Mucosa of descending colon (tissue), 3 donors: Measurements from ENCODE around the gene ASB3. TPM values are rescaled to one million over a fixed set of nuclear protein-coding genes. Genes with fewer than 3 reads are reported as not detected.

Source experiments
- ATAC-seq: fragments of 200-7000 bp; cut with Tn5 transposase; one replicate; pipeline ENCODE4 v1.9.1; 2020; ENCODE audit warnings: mild to moderate bottlenecking, moderate library complexity
- DNase-seq, 3 donors: peaks; one replicate each; pipeline ENCODE4 v3.0.0-alpha.2; 2020
- H3K36me3 ChIP-seq: fragments of 200-600 bp; one replicate; pipeline ENCODE4 v1.8.0; 2021; ENCODE audit warnings: low read depth, mild to moderate bottlenecking
- H3K4me1 ChIP-seq: fragments of 200-600 bp; one replicate; pipeline ENCODE4 v1.8.0; 2021; ENCODE audit warnings: low read depth, mild to moderate bottlenecking
- H3K4me3 ChIP-seq: fragments of 200-600 bp; one replicate; pipeline ENCODE4 v1.8.0; 2021; ENCODE audit warnings: mild to moderate bottlenecking
- H3K9me3 ChIP-seq: fragments of 200-600 bp; one replicate; pipeline ENCODE4 v1.8.0; 2021; ENCODE audit warnings: mild to moderate bottlenecking
- intact Hi-C, 2 donors: fragments of 100-400 bp; cut with DNase I in 1 of 2; cut with micrococcal nuclease in 1 of 2; formaldehyde crosslinking; loops; one replicate each; pipeline versions ENCODE4 v1.11.0 to v1.11.1; 2022; cut with DNase I, micrococcal nuclease
- total RNA-seq, 3 donors: library from RNA; stranded (reverse); fragmentation: NEBNext Ultra II Directional in 2 of 3; extraction: Animal tissue kit (Norgen Biotek cat#: 25700) in 2 of 3; gene quantifications; one replicate each; pipeline versions ENCODE4 v1.2.1 to v1.2.4, GENCODE V29; 2021 to 2023
- TF ChIP-seq, protein P1 (sequence below): fragments of 200-600 bp; IDR thresholded peaks from one replicate; pipeline ENCODE4 v1.8.0; 2022; ENCODE audit warnings: antibody characterized with exemption, mild to moderate bottlenecking
- donor health status: DM: no; HTN: no; CAD: no; lungs with moderate emphysema.
- donor health status: DM: no; HTN: no; CAD: no.
- donor health status: DM: no; HTN: yes; CAD: no.

The ASB3 gene
- total RNA-seq, 3 donors from 2014 or later: 11.6 to 16.8 (median 14.9) TPM

DNA sequence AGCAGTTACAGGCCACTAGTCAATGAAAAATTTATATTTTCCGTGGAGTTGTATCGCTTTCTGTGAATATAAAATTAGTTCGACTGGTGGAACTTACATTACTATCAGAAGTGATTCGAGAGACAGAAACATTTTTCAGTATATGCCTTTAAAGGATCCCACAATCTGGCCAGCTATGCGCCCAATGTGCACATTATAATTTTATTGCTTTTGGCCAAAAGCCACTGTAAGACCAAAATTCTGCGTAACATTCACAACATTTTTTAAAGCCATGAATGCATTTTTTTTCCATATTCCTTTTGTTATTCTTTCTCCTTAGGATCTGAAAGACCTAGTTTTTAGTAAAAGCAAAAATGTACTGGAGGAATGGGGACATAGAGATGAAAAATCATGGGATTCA is 150.2 kb downstream of the ASB3 start:
- TF ChIP-seq, protein P1, sequence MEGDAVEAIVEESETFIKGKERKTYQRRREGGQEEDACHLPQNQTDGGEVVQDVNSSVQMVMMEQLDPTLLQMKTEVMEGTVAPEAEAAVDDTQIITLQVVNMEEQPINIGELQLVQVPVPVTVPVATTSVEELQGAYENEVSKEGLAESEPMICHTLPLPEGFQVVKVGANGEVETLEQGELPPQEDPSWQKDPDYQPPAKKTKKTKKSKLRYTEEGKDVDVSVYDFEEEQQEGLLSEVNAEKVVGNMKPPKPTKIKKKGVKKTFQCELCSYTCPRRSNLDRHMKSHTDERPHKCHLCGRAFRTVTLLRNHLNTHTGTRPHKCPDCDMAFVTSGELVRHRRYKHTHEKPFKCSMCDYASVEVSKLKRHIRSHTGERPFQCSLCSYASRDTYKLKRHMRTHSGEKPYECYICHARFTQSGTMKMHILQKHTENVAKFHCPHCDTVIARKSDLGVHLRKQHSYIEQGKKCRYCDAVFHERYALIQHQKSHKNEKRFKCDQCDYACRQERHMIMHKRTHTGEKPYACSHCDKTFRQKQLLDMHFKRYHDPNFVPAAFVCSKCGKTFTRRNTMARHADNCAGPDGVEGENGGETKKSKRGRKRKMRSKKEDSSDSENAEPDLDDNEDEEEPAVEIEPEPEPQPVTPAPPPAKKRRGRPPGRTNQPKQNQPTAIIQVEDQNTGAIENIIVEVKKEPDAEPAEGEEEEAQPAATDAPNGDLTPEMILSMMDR: no peak
- Histone ChIP-seq H3K9me3 (no peaks in the 10 kb centered on the region), H3K36me3 (no peaks in the 10 kb centered on the region), H3K4me3 (no peak overlapping the region), H3K4me1 (no peaks in the 10 kb centered on the region)
- ATAC-seq: no peak
- intact Hi-C loops: no loop called here
- no peak for DNase-seq

DNA sequence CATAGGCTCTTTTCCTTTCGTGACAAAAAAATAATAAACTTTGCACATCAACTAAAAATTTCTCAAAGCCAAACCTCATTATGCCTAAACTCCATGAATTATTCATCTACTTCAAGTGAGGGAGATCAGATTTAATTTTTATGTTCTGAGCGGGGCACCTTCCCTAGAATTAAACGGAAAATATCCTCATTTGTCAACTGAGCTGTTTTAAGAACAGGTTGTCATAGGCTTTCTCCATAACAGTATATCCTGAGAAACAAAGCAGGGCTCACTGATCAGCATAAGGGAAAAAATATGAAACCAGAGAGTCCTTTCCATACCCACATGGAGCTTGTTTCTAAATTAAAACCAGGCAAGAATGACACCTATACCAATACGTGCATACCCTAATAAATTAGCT is 150.6 kb downstream of the ASB3 start:
- Histone ChIP-seq H3K4me1 (no peaks in the 10 kb centered on the region), H3K36me3 (no peaks in the 10 kb centered on the region), H3K9me3 (no peaks in the 10 kb centered on the region), H3K4me3 (no peak overlapping the region)
- TF ChIP-seq, protein P1: no peak
- intact Hi-C loops: no loop called here
- no peak for ATAC-seq
- DNase-seq: no peak

DNA sequence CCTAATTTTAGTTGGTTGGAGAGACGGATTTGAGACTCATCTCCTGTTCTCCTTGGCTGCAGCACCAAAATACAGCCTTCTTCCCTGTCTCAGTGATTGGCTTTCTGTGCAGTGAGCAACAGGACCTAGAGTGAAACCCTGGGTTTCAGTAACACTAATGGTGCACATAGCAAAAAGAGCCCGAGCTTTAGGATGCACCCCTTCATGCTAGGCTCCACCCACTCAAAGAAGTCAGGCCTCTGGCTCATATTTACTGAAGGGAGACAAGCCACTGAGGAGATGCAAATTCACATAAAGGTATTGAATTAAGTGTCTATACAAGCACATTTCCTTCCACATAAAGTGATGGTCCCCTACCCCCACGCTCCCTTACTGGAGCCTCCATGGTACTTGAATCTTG is 151.1 kb downstream of the ASB3 start:
- ATAC-seq: no peak
- intact Hi-C loops: no loop called here
- H3K4me3 ChIP-seq: no peak overlapping the region
- no peak for DNase-seq
- H3K36me3 ChIP-seq: no peaks in the 10 kb centered on the region
- TF ChIP-seq, protein P1: no peak
- H3K9me3 ChIP-seq: no peaks in the 10 kb centered on the region
- H3K4me1 ChIP-seq: no peaks in the 10 kb centered on the region

DNA sequence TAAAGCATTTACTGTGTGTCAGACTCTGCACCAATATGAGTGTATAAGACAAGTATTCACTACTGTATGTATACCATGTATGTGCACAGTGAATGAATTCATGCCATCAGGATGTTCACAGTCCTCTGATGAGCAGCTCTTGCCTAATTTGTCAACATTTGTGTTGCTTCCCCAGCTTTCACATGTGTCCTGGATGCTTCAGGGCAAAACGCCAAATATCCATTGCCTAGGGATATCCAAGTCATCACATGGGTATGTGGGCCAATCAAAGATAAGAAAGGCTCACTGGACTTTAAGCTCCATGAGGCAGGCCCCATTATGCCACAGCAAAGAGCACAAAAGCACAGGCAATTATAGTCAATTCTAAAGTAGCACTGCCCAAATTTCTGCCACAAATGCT is 153.3 kb downstream of the ASB3 start:
- DNase-seq (no peak), ATAC-seq (no peak)
- TF ChIP-seq, protein P1: no peak
- intact Hi-C loops: no loop called here
- H3K4me3 ChIP-seq: no peak overlapping the region
- H3K9me3 ChIP-seq: no peaks in the 10 kb centered on the region
- no peaks in the 10 kb centered on the region for H3K36me3 ChIP-seq
- no peaks in the 10 kb centered on the region for H3K4me1 ChIP-seq

DNA sequence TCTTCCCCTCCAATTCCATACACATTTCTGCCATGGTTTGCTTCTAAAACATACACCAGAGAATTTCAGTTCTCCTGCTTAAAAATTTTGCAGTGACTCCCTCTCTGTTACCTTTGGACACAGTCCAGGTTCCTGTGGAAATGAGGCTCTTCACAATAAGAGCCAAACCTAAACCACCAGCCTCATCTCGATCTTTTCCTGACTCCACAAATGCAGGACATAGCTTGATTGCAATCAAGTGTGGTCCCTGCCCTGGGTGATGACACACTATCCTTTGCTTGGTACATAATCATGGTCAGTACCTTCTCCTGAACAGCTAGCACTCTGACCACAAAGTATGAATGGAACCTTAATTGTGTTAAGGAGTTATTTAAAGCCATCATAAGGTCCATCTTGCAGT is 154.0 kb downstream of the ASB3 start:
- intact Hi-C loops: no loop called here
- no peak for DNase-seq

DNA sequence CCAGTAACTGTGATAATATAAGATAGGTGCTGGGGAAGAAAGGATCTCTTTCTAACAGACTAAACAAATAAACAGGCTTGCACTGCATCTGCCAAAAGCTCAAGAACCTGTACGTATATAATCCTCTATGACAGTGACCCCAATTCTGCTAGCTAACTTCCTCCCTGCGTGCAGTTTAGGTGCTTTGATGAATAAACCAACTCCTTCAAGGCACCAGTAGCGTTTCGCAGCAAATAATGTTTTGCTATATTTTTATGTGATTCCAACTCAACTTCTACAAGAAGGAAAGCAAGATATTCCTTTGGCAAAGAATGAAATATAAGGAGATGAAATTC is 154.7 kb downstream of the ASB3 start:
- intact Hi-C loops: no loop called here
- TF ChIP-seq, protein P1: no peak
- Histone ChIP-seq H3K36me3 (no peaks in the 10 kb centered on the region), H3K4me3 (no peak overlapping the region), H3K9me3 (no peaks in the 10 kb centered on the region), H3K4me1 (no peaks in the 10 kb centered on the region)
- ATAC-seq (no peak), DNase-seq (no peak)

More for the DNA sequence above, 154.0 kb downstream of the ASB3 start:
- Histone ChIP-seq H3K36me3 (no peaks in the 10 kb centered on the region), H3K9me3 (no peaks in the 10 kb centered on the region), H3K4me1 (no peaks in the 10 kb centered on the region), H3K4me3 (no peak overlapping the region)
- no peak for ATAC-seq
- TF ChIP-seq, protein P1: no peak
